Right ventricle myocardium superior (tissue), 1 donor: ENCODE results near the gene PRR23C. TPM values are rescaled to one million over a fixed set of nuclear protein-coding genes. Genes with fewer than 3 reads are reported as not detected.
"Not testable (repeated sequence)": the region's sequence is repeated elsewhere in the genome, so short reads cannot be mapped to it uniquely, and the experiment has no call there.

ENCODE experiments used
- ATAC-seq: fragments of 200-7000 bp; cut with Tn5 transposase; one replicate; pipeline ENCODE4 v1.9.1; 2020; ENCODE audit warnings: mild to moderate bottlenecking; ENCODE audit not compliant: poor library complexity
- DNase-seq: peaks from one replicate; pipeline ENCODE4 v3.0.0-alpha.2; 2020
- intact Hi-C: fragments of 100-400 bp; cut with DNase I; formaldehyde crosslinking; loops from one replicate; pipeline ENCODE4 v1.11.2; 2022
- long read RNA-seq: library from polyadenylated mRNA; unstranded; transcript quantifications from one replicate; pipeline ENCODE4 v2.0.0, GENCODE V29; 2021
- total RNA-seq: library from RNA; stranded (reverse); fragmentation: NEBNext Ultra II Directional; extraction: Animal tissue kit (Norgen Biotek cat#: 25700); gene quantifications from one replicate; pipeline ENCODE4 v1.2.1, GENCODE V29; 2021
- donor health status: DM: no; HTN: yes; CAD: no; lungs with severe emphysema.

Gene PRR23C
- total RNA-seq: not detected
- long read RNA-seq: 0 reads

DNA sequence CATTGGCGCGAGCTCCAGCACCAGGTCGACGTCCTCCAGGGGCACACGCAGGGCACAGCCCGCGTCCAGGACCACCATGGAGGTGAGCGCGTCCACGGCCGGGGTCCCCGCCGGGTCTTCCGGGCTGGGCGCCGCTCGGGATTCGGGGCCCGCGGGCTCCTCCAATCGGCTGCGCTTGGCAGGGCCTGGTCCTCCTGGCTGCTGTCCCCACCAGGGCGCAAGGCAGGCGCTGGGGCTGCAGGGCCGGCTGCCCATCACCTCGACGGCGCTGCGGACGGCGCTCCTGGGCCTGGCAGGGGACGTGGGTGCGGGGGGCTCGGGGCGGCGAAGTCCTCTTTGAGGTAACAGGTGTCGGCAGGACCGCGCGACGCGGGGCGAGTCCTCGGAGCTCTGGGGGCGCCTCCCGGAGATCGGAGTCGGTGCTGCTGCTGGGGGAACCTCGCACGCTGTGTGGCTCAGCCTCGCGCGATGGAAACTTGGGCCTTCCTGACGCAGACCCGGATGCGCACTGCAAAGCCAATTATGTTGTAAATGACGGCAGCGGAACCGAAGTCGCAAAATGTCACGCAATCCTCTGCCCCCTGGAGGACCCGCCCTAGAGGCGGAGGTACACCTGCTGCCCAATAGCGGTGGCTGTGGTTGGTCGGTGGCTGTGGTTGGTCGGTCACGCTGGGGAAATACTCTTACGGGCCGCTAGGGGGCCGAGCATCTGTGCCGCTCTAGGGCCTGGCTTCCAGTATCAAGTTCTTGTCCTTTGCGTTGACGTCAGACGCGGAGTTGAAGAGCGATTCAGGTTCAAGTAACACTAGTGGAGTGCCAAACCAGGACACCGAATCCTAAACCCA, at the start of gene PRR23C:
TSS of gene PRR23C (minus strand) at position 527 of the 845 bp plus-strand sequence. CDS start at position 255, 272 bp downstream.
- no peak for ATAC-seq
- intact Hi-C loops: no loop called here
- DNase-seq: no peak

DNA sequence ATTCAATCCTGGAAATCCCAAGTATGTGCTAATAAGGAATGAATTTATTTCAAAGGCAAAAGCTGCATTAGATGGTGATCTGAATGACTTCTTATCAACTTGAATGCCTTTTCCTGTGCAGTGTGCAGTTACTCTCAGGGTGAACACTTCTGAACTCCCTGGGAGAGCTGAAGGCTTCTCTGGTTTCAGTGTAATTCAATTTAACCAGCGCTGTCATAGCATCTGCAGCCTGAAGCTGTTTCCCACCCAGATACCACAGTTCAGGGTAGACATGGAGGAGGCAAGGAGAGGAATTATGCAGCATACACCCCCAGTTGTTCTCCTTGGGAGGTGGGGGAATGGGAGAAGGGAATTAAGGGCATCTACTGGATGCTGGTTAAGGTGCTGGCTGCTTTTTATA, 49.1 kb upstream of the PRR23C start:
- DNase-seq: no peak
- no peak for ATAC-seq
- intact Hi-C loops: no loop called here

- DNase-seq: no peak
- no peak for ATAC-seq
- intact Hi-C loops: no loop called here
These were observed 44.0 kb upstream of the PRR23C start for GRCh38 chr3:139088462-139089324.

DNA sequence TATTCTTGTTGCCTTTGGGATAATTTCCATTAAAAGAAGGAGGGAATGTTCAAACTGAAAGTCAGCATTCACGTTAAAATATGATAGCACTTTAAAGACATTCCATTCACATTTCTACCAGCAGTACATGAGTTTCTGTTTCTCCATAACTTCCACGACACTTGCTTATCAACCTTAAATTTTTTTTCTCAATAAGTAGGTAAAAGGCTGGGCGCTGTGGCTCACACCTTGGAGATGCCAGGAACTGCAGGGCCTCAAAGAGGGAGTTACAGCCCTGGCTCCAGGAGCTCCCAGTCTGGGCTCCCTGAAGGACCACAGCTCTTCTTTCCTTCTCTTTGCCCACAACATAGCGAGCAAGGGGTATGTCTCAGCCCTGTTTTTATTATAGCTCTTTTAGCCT, 42.9 kb upstream of the PRR23C start:
- ATAC-seq (no peak), DNase-seq (no peak)
- intact Hi-C loops: no loop called here

DNA sequence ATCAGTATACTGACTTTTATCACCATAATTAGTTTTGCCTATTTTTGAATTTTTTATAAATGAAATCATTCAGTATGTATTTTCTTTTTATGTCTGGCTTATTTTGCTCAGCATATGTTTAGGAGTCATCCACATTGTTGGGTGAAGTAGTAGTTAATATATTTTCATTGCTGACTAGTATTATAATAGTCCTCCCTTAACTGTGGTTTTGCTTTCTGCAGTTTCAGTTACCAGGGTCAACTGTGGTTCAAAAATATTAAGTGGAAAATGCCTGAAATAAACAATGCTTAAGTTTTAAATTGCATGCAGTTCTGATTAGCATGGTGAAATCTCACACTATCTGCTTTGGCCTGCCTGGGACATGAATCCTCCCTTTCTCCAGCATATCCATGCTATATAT, 39.5 kb upstream of the PRR23C start:
- ATAC-seq: no peak
- intact Hi-C loops: no loop called here

DNA sequence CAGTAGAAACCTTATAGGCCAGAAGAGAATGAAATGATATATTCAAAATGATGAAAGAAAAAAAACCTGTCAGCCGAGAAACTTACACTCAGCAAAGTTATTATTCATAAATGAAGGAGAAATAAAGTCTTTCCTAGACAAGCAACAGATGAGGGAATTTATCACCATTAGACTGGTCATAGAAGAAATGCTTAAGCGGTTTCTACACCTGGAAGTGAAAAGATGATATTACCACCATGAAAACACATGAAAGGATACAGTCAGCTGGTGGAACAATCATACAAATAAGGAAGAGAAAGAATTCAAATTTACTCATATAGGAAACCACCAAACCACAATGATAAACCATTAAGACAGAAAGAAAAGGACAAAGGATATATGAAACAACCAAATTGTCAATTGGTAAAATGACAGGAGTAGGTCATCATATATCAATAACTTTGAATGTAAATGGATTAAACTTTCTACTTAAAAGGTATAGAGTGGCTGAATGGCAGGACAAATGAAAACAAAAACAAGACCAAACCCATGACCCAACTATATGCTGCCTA, 29.9 kb upstream of the PRR23C start:
- intact Hi-C loops: no loop called here
- DNase-seq (no peak), ATAC-seq (no peak)

More for the DNA sequence above, 39.5 kb upstream of the PRR23C start:
- no peak for DNase-seq

DNA sequence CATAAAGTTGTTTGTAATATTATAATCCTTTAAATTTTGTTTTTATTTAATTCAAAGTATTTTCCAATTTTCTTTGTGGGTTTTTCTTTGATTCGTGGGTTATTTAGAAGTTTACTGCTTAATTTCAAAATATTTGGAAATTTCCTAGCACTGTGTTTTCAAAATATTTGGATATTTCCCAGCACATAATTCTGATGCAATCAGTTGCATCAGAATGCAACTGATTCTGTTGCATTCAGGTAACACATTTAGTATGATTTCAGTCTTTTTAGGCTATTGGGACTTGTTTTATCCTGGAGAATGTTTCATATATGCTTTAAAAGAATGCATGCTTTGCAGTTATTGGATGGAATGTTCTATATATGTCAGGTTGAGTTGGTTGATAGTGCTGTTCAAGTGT, 18.2 kb upstream of the PRR23C start:
- intact Hi-C loops: no loop called here

DNA sequence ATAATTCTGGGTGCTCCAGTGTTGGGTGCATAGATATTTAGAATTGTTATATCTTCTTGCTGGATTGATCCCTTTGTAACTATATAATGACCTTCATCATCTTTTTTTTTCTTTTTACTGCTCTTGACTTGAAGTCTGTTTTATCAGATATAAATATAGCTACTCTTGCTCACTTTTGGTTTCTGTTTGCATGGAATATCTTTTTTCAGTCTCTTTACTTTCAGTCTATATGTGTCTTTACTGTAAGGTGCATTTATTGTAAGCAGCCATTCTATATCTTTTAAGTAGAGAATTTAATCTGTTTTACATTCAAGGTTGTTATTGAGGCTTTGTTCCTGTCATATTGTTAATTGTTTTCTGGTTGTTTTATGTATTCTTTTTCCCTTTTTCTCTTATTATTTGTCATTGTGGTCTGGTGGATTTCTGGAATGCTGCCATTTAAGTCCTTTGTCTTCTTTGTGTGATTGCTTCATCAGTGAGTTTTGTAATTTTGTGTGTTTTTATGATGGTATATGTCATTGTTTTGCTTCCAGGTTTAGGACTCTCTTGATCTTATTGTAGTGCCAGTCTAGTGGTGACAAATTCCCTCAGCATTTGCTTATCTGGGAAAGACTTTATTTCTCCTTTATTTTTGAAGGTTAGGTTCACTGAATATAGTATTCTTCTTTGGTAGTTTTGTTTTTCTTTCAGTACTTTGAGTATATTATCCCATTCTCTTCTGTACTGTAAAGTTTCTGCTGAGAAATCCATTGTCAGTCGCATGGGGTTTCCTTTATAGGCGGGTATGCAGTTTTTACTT, 8.3 kb upstream of the PRR23C start:
- ATAC-seq (no peak), DNase-seq (no peak)
- intact Hi-C loops: no loop called here

More for the DNA sequence above, 18.2 kb upstream of the PRR23C start:
- no peak for ATAC-seq
- DNase-seq: no peak

DNA sequence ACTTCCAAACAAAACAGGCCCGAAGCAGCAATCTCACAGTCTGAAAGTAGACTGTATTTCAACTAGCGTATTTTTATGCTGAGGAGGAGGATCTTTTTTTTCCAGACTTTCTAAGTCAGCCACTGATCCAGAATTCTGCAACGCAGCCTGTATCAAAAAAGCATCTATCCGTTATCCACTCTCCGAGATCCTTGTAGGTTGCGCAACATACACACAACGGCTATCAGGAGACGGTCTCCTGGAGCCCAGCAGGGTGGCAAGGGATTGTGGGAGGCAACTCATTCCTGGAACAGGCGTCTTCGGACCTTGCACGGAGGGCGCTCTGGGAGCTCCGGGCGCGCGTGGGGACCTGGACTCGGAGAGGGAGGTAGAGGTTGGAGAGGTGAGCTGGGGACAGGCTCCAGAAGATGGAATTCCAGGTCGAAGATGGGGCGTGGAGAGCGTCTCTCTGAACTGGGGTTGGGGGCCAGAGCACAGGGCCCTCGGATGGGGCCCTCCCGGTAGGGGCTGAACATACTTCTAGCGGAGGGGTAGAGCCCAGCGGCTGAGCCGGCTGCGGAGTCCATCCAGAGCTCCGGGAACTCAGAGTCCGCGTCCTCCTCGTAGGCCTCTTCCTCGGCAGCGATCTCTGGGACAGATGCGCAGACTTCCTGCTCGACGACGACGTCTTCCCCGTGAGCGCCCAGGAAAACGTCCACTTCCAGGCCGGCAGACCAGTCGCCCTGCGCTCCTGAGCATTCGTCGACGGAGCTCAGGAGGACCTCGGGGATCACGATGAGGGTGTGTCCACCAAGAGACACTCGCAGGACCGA, 932 bp downstream of the PRR23C start:
- intact Hi-C loops: no loop called here
- no peak for ATAC-seq
- DNase-seq: peak; percentile 36

- DNase-seq (no peak), ATAC-seq (no peak)
These were observed 7.2 kb downstream of the PRR23C start for GRCh38 chr3:139037478-139037877.

GRCh38 chr3:139032326-139033002, 12.2 kb downstream of the PRR23C start:
- no peak for ATAC-seq
- no peak for DNase-seq
- intact Hi-C loops: no loop called here

More at GRCh38 chr3:139037478-139037877, 7.2 kb downstream of the PRR23C start:
- intact Hi-C loops: no loop called here

DNA sequence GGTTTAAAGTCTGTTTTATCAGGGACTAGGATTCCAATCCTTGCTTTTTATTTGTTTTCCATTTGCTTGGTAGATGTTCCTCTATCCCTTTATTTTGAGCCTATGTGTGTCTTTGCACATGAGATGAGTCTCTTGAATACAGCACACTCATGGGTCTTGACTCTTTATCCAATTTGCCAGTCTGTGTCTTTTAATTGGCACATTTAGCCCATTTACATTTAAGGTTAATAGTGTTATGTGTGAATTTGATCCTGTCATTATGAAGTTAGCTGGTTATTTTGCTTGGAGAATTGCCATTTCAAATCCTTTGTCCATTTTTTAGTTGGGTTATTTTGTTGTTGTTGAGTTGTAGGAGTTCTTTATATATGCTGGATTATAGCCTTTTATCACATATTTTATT, 14.1 kb downstream of the PRR23C start:
- ATAC-seq, intact Hi-C loops, DNase-seq: not testable (repeated sequence)

DNA sequence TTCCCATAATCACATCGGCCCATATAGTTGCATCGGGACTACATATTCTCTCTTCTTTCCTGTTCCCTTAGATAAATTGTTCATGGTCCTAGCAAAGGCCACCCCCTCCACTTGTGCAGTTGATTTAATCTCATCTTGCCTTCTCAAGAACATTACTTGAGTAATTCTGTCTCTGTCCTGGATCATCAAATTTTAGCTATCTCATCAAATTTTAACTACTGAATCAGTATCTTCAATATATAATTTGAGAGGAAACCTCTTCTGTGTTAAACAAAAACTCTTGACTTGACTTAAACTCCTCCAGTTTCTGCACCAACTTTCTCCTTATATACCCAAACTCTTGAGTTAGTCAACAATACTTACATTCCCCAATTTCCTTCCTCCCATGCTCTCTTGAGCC, 19.7 kb downstream of the PRR23C start:
- no peak for ATAC-seq
- DNase-seq: no peak
- intact Hi-C loops: no loop called here

- DNase-seq (no peak), ATAC-seq (no peak)
- intact Hi-C loops: no loop called here
These were observed 23.8 kb downstream of the PRR23C start, which contains the start of gene PRR23B for GRCh38 chr3:139020868-139021234. TSS of gene PRR23B (minus strand) at chr3:139020926. CDS start at chr3:139020661, 265 bp downstream.

DNA sequence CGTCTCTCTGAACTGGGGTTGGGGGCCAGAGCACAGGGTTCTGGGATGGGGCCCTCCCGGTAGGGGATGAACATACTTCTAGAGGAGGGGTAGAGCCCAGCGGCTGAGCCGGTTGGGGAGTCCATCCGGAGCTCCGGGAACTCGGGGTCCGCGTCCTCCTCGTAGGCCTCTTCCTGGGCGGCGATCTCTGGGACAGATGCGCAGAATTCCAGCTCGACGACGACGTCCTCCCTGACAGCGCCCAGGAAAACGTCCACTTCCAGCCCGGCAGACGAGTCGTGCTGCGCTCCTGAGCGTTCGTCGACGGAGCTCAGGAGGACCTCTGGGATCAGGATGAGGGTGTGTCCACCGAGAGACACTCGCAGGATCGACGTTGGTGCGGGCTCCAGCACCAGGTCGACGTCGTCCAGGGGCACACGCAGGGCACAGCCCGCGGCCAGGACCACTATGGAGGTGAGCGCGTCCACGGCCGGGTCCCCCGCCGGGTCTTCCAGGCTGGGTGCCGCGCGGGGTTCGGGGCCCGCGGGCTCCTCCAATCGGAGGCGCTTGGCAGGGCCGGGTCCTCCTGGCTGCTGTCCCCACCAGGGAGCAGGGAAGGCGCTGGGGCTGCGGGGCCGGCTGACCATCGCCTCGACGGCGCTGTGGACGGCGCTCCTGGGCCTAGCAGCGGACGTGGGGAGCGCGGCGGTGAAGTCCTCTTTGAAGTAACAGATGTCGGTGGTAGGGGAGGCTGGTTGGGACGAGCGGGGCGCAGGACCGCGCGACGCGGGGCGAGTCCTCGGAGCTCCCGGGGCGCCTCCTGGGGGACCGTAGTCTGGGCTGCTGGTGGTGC, 24.4 kb downstream of the PRR23C start:
- ATAC-seq (no peak), DNase-seq (no peak)
- intact Hi-C loops: no loop called here

GRCh38 chr3:139016430-139017048, 28.2 kb downstream of the PRR23C start:
- intact Hi-C loops: no loop called here
- DNase-seq (no peak), ATAC-seq (no peak)
